ENCODE data around the gene CPOX.

CPOX gene

GRCh38 chr3:98596541-98597500 lies 3.4 kb upstream of the CPOX start:
- DNase-seq = no peak

GRCh38 chr3:98596087-98596486 lies 2.7 kb upstream of the CPOX start:
- DNase-seq = no peak

GRCh38 chr3:98594628-98595324 lies 1.4 kb upstream of the CPOX start:
- DNase-seq = no peak

- no peak for DNase-seq
Observed at GRCh38 chr3:98592345-98592935, 971 bp downstream of the CPOX start.

GRCh38 chr3:98589331-98590036 lies 3.9 kb downstream of the CPOX start:
- no peak for DNase-seq

- DNase-seq = no peak
Observed at GRCh38 chr3:98588065-98588464, 5.3 kb downstream of the CPOX start.

GRCh38 chr3:98587654-98588053 lies 5.8 kb downstream of the CPOX start:
- no peak for DNase-seq

GRCh38 chr3:98584547-98584946 lies 8.9 kb downstream of the CPOX start:
- DNase-seq = no peak

- DNase-seq = no peak
Observed at GRCh38 chr3:98583766-98584165, 9.6 kb downstream of the CPOX start.

- DNase-seq = no peak
Observed at GRCh38 chr3:98582042-98582441, 11.4 kb downstream of the CPOX start.

GRCh38 chr3:98581474-98581873 lies 11.9 kb downstream of the CPOX start:
- peak in 10 of 56 donors; percentile 1 to 40 (median 27) for DNase-seq

- DNase-seq = no peak
Observed at GRCh38 chr3:98580401-98581386, 12.7 kb downstream of the CPOX start.

- DNase-seq = no peak
Observed at GRCh38 chr3:98577178-98577895, 16.1 kb downstream of the CPOX start.

GRCh38 chr3:98574132-98574531 lies 19.3 kb downstream of the CPOX start:
- DNase-seq = no peak

GRCh38 chr3:98573181-98573728 lies 20.2 kb downstream of the CPOX start:
- DNase-seq = no peak

GRCh38 chr3:98568402-98568801 lies 25.0 kb downstream of the CPOX start:
- DNase-seq = no peak

- no peak for DNase-seq
Observed at GRCh38 chr3:98567666-98568270, 25.6 kb downstream of the CPOX start.

GRCh38 chr3:98565843-98566242 lies 27.6 kb downstream of the CPOX start:
- no peak for DNase-seq

GRCh38 chr3:98565237-98565643 lies 28.2 kb downstream of the CPOX start:
- no peak for DNase-seq

All from amygdala (tissue), 56 donors.